Stimulated activated CD8-positive, alpha-beta memory T cell treated with anti-CD3 and anti-CD28 coated beads, Interleukin-7, amount 100 ng/mL, for 24 hours (primary cell): ENCODE measurements around the gene TMEM147.

ENCODE experiments used
- DNase-seq: peaks from one replicate; pipeline ENCODE4 v3.0.0-alpha.2; 2020; ENCODE audit warnings: low read depth

The TMEM147 gene

DNA sequence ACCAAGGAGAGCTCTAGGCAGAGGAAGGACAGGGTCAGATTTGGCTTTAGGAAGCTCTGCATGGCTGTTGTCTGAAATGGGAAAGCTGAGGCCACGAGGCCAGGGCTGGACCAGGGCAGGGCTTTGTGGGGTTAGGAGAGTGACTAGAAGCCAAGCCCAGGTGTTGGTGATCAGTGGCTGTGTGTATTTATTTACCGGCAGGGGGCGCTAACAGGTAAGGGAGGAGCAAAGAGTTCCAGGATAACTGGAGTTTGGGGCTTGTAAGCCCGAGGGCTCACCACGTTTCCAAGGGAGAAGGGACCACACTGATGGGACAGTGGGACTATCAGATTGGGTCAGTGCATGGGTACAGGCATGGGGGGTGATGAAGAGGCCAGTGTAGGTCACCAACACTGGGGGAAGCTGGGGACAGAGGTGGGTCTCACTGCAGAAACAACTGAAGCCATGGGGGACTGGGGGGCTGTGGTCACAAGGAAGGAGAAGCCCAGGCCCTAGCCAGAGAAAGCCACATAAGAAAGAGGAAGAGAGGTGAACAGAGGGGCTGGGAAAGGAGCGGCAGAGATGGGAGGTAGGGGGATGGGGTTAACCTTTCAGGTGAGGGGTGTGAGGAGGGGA lies 3.9 kb downstream of the TMEM147 start:
- DNase-seq: peak; percentile 14

DNA sequence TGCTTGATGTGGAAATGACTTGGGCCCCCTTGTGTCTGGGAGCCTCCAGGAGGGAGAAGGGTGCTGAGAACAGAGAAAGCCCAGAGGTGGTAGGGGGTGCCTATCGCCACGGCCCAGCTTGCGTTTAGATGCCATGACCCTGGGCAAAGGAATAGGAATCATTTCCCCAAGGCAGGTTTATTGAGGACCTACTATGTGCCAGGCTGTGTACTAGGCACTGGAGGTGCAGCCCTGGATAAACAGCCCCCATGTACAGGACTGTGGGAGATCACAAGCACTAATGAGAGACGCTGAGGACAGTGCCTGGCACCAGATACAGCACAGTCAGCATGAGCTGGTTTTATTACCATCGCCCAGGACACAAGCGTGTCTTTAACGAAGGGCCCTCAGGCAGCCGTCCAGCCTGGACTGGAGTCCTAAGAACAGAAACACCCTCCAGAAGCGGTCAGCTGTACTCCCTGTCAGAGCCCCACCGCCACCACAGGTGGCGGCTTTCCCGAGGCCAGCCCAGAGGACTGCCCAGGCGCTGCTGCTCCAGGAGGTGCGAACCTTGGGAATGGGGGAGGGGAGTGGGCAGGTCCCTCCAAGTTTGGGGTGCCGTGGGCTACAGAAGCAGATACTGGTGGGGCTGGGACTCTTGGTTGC lies 4.6 kb downstream of the TMEM147 start:
- no peak for DNase-seq

DNA sequence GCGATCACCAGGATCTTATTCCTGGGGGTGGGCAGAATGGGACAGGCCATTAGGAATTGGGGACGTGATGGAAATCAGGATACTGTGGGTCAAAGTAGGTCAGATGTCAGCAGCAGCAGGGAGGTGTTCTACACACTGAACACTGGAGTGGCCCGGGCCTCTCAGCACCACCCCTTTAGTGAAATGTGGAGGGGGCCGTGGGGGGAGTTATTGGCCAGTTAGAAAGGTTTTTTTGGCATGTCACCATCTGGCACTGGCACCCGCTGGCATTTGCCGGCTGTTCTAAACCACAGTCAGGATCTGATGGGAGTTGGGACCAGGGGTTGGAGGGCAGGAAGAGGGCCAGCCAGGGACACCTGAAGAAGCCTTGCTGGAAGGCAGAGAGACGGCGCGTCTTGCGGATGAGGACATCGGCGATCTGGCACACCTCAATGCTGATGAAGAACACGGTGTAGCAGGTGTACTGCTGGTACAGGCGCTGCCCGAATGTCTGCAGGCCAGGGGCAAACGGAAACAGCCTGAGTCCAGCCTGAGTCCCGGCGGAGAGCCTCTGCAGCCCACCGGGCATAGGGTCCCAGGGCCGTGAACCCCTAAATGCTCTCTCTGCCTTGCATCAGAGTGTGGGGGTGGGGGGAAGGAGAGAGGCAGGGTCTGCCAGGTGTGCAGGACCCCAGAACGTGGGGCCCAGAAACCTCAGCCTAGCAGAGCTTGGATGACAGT lies 5.8 kb downstream of the TMEM147 start:
- no peak for DNase-seq

DNA sequence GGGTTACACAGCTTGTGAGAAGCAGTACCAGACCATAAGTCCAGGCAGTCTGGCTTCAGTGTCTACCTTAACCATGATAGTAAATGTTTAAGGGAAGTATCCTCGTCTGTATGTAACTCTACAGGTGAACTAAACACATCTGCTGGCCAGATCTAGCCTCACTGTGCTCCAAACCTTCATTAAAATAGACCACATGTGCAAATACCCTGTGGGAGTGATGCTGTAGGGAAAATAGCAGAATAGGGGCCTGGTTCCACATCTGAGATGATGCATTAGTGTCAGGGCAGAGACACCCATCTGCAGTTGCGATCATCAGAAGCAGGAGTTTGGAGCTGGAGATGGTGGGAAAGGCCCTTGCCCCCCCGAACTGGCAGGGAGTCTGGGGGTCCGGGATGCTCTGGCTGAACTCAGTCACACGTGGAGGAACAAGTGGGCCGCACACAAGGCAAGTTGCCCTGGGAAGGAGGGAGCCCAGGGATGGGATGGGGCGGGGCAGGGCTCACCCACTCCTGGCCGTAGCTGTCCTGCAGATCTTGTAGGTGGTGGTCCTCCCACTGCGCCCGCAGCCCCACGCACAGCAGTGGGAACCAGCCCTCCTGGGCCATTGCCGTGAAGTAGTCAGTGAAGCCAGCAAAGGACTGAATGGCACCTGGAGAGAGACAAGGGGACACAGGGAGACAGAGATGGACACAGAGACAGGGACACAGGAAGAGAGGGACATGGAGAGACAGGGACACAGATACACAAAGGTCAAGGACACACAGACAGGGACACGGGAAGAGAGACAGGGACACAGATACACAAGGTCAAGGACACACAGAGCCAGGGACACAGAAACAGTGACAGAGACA lies 7.3 kb downstream of the TMEM147 start:
- DNase-seq: no peak

DNA sequence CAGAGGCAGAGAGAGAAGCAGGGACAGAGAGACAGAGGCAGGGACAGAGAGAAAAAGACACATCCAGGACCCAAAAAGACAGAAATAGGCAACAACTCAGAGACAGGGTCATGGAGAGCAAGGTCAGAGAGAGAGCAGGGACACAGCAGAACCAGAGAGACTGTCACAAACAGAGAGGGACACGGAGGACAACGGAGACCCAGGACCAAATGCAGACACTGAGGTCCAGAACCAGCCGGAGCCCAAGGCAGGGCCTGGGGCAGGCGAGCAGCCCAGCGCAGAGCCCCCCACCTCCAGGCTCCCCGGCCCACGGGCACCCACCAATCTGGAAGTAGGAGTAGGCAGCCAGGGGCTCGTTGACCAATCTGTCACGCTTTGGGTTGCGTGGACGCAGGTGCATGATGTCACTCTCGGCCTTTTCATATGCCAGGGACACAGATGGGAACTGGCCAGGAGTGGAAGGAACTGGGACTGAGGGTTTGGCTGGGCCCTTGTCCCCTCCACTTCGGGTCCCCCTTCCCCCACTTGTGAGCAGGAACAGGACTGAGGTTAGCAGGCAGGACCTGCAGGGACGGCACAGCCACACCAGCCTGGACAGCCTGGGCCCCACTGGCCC lies 8.1 kb downstream of the TMEM147 start:
- no peak for DNase-seq

DNA sequence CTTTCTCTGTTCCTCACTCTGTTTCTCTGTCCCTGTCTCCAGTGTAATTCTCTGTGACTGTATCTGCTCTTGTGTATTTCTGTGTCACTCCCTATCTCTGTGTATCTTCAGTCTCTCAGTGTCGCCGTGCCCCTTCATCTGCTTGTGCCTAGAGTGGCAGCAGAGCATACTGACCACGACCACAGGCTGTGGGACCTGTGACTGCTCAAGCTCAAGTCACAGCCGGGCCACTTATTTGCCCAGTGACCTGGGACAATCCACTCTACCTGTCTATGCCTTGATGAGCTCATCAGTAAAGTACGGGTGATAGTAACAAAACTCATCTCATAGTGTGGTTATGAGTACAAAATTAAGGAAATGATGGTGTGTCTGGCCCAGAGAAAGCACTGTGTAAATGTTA lies 8.7 kb downstream of the TMEM147 start:
- no peak for DNase-seq

DNA sequence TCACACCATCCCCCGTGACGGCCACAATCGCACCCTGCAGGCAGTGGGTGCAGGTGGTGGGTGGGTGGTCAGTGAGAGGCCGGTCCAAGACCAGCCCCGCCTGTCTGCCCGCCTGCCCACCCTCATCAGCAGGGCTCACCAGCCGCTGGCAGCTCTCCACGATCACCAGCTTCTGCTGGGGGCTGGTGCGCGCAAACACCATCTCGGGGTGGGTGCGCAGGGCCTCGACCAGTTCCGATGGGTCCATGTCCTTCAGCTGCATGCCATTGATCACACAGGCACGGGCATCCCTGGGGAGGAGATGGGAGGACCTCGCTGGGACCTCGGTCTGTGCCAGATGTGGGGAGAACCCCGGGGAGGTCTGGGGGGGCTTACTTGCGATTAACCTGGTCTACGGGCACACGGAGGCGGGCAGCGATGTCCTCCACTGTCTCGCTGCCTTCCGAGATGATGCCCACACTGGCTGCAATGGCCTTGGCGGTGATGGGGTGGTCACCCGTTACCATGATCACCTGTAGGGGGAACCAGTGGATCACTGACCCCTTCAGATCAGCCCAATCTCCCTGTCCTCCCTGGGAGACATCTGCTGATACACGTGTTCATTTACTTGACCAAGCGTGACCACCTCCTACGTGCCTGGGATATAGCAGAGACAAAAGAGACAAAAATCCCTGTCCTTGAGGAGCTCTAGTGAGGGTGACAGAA lies 10.0 kb downstream of the TMEM147 start:
- no peak for DNase-seq

DNA sequence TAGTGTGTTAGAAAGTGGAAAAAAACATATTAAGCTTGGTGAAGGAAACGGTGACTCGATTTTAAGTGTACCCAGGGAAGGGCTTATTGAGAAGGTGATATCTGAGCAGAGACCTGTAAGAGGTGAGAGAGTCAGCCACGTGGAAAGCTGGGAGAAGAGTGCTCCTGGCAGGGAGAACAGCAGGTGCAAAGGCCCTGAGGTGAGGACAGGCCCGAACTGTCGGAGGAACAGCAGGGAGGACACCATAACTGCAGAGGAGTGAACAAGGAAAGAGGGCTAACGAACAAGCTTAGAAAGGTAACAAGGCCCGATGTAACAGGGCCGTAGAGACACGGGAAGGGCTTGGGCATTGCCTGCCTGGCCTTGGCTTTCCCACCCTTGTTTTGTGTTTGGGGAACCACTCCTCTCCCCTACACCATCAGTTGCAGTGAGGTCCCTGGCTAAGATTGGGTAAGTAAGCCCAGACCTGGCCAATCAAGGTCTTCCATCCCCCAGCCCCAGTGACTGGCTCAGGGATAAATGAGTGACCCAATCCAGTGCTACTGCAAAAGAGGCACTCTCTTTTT lies 10.7 kb downstream of the TMEM147 start:
- no peak for DNase-seq

DNA sequence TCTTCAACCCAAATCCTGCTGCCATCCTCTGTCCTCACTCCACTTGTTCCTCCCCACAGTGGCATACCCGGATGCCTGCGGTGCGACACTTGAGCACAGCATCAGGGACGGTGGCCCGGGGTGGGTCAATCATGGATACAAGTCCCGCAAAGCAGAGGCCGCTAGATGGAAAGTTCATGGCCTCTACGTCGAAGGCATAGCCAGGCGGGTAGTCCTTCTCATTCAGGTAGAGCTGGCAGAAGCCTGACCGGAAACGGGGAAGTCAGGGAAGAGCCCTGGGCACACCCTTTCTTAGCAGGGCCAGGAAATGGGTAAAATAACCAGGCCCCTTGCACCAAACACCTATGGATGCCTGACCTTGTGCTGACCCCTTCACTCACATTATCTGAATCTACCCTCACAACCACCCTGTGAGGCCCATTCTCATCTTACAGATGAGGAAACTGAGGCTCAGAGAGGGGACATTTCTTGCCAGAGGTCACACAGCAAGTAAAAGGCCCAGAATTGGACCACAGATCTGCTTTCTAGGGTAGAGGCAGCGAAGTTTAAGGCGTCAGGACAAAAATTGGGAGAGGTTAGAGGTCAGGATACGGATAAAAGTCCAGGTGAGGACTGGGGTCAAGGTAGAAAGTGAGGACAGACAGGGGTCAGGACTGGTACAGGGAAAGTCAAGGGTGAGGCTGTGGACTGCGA lies 11.6 kb downstream of the TMEM147 start:
- no peak for DNase-seq

DNA sequence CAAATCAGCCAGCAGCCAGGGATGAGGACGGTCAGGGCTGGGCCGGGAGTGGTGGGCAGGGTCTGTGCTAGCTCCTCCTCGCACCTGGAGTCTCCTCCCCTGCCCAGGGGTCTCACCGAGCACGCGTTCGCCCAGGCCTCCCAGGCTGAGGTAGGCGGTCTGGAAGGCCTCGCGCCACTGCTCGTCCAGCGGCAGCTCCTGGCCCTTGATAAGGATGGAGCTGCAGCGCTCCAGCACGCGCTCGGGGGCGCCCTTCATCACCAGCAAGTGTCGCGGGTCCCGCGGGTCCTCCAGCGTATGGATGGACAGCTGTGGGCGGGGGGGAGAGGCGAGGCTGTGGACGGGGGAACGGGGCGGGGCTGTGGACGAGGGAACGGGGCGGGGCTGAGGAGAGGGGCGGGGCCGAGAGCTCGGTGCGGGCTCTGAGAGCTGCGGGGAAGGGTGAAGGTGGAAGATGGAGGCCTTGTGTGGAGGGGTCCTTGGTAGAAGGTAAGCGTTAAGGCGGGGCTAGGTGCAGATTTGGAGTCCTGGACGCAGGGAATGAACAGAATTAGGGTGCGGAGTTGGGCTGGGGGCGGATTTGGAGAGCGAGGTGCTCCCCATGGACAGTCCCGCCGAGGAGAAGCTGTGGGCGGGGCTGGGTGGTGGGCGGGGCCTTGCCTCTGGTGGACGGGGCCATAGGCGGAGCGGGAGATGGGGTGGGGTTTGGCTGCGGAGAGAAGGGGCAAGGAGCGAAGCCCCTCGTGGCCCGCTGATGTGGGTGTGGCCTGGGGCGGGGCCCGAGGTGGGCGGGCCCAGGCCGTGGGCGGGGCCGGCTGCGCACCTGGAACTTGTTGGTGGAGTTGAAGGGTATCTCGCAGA lies 12.3 kb downstream of the TMEM147 start:
- DNase-seq: peak; percentile 26

DNA sequence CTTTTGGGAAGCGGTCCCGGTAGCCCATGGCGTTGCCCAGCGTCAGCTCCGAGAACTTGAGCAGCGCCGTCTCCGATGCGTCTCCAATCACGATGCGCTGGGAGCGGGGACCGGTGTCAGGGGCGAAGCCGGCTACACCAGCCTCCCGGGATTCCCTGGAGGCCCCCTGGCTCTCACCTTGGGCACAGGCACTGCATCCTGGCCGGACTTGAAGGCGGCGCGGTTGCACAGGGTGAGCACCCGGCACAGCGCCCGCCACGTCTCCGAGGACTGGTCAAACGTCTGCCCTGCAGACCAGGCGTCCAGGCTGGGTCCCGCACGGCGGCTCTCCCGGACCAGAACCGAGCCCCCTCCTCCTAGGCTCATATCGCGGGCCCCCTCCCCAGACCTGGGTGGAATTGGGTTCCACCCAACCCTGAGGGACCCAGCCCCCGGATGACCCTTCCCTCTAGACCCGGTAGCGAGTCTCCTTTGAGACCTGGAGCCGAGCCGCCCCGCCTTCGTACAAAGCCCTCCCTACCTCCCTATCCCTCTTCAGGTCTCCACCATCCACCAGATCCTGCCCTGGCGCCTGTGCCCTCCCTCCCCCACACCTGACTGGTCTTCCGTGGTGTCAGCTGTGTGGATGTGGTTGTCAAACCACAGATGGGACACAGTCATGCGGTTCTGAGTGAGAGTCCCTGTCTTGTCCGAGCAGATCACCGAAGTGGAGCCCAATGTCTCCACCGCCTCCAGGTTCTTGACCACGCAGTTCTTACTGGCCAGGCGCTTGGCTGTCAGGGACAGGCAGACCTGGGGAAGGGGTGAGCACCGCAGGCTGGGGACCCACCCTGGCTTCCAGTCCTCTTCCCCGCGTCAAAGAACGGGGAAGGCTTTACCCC lies 13.2 kb downstream of the TMEM147 start:
- no peak for DNase-seq

DNA sequence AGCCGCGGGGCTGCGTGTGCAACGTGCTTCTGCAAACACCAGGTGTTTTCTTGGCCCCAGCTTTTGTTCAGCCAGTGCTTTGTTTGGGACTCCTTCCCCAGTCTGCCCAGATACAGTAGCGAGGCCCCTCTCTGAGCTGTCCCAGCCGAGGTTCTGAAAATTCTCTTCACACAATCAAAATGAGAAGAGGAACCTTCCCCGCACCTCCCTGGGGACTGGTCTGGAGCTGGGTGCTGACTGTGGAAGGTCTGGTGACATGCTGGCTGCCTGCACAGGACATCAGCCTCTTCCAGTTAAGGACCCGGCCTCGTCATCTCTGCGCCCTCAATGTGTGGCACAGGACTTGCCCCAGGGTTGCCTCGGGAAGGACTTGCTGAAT lies 13.8 kb downstream of the TMEM147 start:
- no peak for DNase-seq

DNA sequence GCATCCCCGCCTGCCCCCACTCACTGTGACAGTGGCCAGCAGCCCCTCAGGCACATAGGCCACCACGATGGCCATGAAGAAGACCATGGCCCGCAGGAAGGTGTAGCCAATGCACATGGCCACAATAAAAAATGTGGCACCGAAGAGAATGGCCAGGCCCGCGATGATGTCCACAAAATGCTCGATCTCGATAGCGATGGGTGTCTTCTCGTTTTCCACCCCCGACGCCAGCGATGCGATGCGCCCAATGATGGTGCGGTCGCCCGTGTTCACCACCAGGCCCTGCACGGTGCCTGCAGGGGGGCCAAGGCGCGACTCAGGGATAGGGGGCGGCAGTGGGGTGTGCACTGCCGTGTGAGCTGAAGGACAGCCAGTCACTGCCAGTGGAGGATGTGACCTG lies 14.4 kb downstream of the TMEM147 start:
- no peak for DNase-seq

DNA sequence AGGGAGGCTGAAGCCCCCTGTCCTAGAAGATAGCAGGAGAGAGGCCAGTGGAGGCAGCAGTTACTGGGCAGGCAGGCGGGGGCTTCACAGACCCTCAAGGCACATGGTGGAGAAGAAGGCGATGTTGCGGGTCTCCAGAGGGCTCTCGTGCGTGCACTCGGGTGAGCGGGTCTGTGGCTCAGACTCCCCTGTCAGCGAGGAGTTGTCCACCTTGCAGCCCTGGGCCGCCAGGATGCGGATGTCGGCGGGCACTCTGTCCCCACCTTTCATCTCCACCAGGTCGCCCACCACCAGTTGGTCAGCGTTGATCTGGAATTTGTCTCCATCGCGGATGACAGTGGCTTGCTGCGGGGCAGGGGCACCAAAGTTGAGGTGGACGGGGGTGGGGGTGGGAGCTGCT lies 14.8 kb downstream of the TMEM147 start:
- DNase-seq: no peak

DNA sequence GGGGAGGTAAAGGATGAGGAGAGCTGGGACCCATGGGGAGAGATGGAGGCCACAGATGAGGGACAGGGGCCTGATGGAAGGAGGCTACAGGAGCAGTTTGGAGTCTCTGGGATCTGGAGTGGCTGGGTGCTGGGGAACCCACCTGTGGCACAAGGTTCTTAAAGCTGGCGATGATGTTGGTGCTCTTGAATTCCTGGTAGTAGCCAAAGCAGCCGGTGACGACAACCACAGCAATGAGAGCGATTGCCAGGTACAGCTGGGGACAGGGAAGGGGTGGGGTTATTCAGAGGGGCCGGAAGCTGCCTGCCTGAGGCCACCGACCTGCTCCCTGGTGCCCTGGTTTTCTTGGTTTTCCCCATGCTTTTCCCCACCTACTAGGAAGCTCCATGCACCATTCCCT lies 15.3 kb downstream of the TMEM147 start:
- DNase-seq: no peak

DNA sequence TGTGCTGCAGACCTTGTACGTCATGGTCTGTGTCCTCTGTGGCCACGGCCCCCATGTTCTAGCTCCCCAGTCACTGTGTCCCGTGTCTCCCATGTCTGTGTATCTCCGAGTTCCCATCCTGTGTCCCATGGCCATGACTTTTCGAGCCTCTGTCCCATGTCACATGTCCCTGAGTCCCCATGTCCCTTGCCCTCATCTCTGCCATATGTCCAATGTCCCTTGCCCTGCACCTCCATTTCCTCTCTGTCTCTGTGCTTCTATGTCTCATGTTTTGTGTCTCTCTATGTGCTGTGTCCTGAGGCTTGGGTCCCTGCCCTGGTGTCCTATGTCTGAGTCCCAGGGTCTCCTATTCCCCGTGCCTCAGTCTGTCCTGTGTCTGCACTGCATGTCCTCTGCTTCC lies 16.0 kb downstream of the TMEM147 start:
- no peak for DNase-seq

DNA sequence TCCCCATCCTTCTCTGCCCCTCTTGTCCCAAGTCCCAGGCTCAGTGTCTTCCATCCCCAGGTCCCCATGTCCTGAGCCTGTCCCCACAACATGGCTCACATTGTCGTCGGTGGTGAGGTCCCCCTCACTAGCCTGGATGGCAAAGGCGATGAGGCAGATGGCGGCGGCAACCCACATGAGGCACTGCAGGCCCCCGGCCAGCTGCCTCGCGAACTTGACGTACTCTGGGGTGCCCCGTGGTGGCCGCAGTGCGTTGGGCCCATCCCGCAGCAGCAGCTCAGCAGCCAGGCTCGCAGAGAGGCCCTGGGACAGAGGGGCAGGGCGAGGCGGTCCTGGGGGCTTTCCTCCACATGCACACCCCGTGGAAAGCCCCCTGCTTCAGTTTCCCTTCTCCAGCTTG lies 16.9 kb downstream of the TMEM147 start:
- no peak for DNase-seq

DNA sequence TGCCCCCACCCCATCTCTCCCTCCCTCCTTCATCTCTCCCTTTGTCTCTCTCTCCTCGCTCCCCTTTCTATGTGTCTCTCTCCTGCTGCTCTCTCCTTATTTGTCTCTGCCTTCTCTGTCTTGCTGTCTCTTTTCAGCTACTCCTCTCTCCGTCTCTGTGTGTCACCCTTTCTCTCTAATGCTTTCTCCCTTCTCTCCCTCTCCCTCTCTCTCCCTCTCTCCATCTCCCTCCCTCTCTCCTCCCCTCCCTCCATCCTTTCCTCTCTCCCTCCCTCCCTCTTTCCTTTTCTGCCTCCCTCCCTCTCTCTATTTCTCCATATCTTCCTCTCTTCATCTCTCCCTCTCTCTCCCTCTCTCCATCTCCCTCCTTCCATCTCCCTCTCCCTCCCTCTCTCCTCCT lies 17.4 kb downstream of the TMEM147 start:
- DNase-seq: no peak
